ENCODE results near the gene MTTP. TPM values are rescaled to one million over a fixed set of nuclear protein-coding genes. Genes with fewer than 3 reads are reported as not detected.

The MTTP gene
- total RNA-seq, 1 donor from 2014 or later = not detected

- no peaks in the 10 kb centered on the region for H3K36me3 Mint-ChIP-seq
- no peaks in the 10 kb centered on the region for H3K27me3 Mint-ChIP-seq (ENCODE audit: low read depth)
- no peaks in the 10 kb centered on the region for H3K4me1 Mint-ChIP-seq
- no peak for TF ChIP-seq CTCF (IDR thresholded peaks at IDR 0.05; ENCODE audit: unreplicated experiment)
- no peak overlapping the region for H3K27ac Mint-ChIP-seq
- DNase-seq (ENCODE audit: low spot score in 2 of 2, unreplicated experiment in 2 of 2) = no peak
- no peak overlapping the region for H3K4me3 Mint-ChIP-seq
- H3K9me3 Mint-ChIP-seq = peaks cover 30% of the 10 kb centered on the region
These were observed 95.9 kb downstream of the MTTP start for GRCh38 chr4:99670409-99671073.

Other genes starting within 250 kb of the MTTP start
- gene ADH1C, start 222.1 kb upstream of the MTTP start, total RNA-seq = 0.34 to 0.69 TPM (median 0.54 TPM) in 3 replicates
- not detected in 3 replicates for gene ADH7, start 139.5 kb upstream of the MTTP start, total RNA-seq
- gene C4orf17, start 63.8 kb upstream of the MTTP start, total RNA-seq = not detected in 3 replicates
- 4.5 to 5.5 TPM (median 5.1 TPM) in 3 replicates for gene TRMT10A, start 10.8 kb upstream of the MTTP start, total RNA-seq
- 0.02 to 0.04 TPM (median 0.04 TPM) in 3 replicates for gene C4orf54, start 83.0 kb downstream of the MTTP start, total RNA-seq
- gene DAPP1, start 242.0 kb downstream of the MTTP start, total RNA-seq = 2.5 to 2.9 TPM (median 2.7 TPM) in 3 replicates

Data from mesothelial cell of epicardium (in vitro differentiated cells).